ENCODE data around the gene ALDH1A1. TPM values are rescaled to one million over a fixed set of nuclear protein-coding genes. Genes with fewer than 3 reads are reported as not detected.

The ALDH1A1 gene
- total and polyA plus RNA-seq, 9 of the 15 experiments (the other 6 are each of a cell fraction or from before 2014, with no cell fraction given) = 1.8 to 86.3 (median 24.4) TPM

GRCh38 chr9:72911247-72911775 lies 41.5 kb downstream of the ALDH1A1 start:
- no peak overlapping the region for H3K4me2 ChIP-seq (ENCODE audit: insufficient read depth, low read length)
- no peaks in the 10 kb centered on the region for H3K27me3 ChIP-seq (ENCODE audit: control insufficient read depth in 2 of 2, insufficient read depth in 2 of 2, low read length in 2 of 2)
- intact Hi-C loops (cut with micrococcal nuclease) (no loop called here), in situ Hi-C loops (cut with MboI) (no loop called here)
- no peak overlapping the region for H3K27ac ChIP-seq (ENCODE audit: extremely low read depth, low read depth, low read length)
- no peaks in the 10 kb centered on the region for H4K20me1 ChIP-seq (replicated peaks; ENCODE audit: control insufficient read depth, insufficient read depth, low read length)
- ATAC-seq = no peak
- POLR2A ChIA-PET = no interaction called here
- H2AFZ ChIP-seq (ENCODE audit: low read depth, low read length) = no peak overlapping the region
- WGBS (ENCODE audit: insufficient coverage, low coverage, missing lambda C conversion rate) = 69% methylated on average over 2 of the region's 2 CpGs
- no peak for DNase-seq (ENCODE audit: extremely low read depth in 1 of 4, low spot score in 3 of 4)
- no peak for FAIRE-seq
- H3K9me3 ChIP-seq (replicated peaks; ENCODE audit: control insufficient read depth, insufficient read depth, low read depth, low read length) = no peaks in the 10 kb centered on the region
- H3K4me3 ChIP-seq = no peak overlapping the region
- no peak overlapping the region for H3K9ac ChIP-seq (ENCODE audit: insufficient read depth in 1 of 2, low read depth in 2 of 2, low read length in 2 of 2)
- H3K4me1 ChIP-seq (replicated peaks in 1 of 2; ENCODE audit: control insufficient read depth in 2 of 2, insufficient read depth in 2 of 2, low read length in 2 of 2) = no peaks in the 10 kb centered on the region; a peak in 1 of 5 replicates
- no TSS peak for BruUV-seq (replicated peaks)
- CTCF ChIA-PET (ENCODE audit: low intra/inter-chr PET ratio) = no interaction called here
- no peaks in the 10 kb centered on the region for H3K79me2 ChIP-seq (ENCODE audit: control insufficient read depth, insufficient read depth, low read length)
- H3K9me1 ChIP-seq (ENCODE audit: control insufficient read depth, insufficient read depth, low read length) = no peaks in the 10 kb centered on the region
- no peaks in the 10 kb centered on the region for H3K36me3 ChIP-seq (ENCODE audit: control insufficient read depth, insufficient read depth, low read length)
- TF ChIP-seq ZNF431 (CRISPR knock-in tag; IDR thresholded peaks at IDR 0.05) (no peak), THAP12 (CRISPR knock-in tag; IDR thresholded peaks at IDR 0.05) (no peak), PHF8 (IDR thresholded peaks at IDR 0.05; ENCODE audit: borderline replicate concordance, low read length) (no peak), TBL1XR1 (IDR thresholded peaks at IDR 0.05; ENCODE audit: low read length in 2 of 2) (no peak), FOXK1 (CRISPR knock-in tag; IDR thresholded peaks at IDR 0.05; ENCODE audit: borderline replicate concordance) (no peak), NFYB (IDR thresholded peaks at IDR 0.05; ENCODE audit: extremely low read depth, insufficient read length) (no peak), COPS2 (conservative IDR thresholded peaks at IDR 0.05) (no peak), ESRRB (CRISPR knock-in tag; IDR thresholded peaks at IDR 0.05; ENCODE audit: borderline replicate concordance) (no peak), NFIC (IDR thresholded peaks at IDR 0.05) (no peak), ZC3H4 (CRISPR knock-in tag; IDR thresholded peaks at IDR 0.05; ENCODE audit: borderline replicate concordance) (no peak)
- TF ChIP-seq, protein P1, sequence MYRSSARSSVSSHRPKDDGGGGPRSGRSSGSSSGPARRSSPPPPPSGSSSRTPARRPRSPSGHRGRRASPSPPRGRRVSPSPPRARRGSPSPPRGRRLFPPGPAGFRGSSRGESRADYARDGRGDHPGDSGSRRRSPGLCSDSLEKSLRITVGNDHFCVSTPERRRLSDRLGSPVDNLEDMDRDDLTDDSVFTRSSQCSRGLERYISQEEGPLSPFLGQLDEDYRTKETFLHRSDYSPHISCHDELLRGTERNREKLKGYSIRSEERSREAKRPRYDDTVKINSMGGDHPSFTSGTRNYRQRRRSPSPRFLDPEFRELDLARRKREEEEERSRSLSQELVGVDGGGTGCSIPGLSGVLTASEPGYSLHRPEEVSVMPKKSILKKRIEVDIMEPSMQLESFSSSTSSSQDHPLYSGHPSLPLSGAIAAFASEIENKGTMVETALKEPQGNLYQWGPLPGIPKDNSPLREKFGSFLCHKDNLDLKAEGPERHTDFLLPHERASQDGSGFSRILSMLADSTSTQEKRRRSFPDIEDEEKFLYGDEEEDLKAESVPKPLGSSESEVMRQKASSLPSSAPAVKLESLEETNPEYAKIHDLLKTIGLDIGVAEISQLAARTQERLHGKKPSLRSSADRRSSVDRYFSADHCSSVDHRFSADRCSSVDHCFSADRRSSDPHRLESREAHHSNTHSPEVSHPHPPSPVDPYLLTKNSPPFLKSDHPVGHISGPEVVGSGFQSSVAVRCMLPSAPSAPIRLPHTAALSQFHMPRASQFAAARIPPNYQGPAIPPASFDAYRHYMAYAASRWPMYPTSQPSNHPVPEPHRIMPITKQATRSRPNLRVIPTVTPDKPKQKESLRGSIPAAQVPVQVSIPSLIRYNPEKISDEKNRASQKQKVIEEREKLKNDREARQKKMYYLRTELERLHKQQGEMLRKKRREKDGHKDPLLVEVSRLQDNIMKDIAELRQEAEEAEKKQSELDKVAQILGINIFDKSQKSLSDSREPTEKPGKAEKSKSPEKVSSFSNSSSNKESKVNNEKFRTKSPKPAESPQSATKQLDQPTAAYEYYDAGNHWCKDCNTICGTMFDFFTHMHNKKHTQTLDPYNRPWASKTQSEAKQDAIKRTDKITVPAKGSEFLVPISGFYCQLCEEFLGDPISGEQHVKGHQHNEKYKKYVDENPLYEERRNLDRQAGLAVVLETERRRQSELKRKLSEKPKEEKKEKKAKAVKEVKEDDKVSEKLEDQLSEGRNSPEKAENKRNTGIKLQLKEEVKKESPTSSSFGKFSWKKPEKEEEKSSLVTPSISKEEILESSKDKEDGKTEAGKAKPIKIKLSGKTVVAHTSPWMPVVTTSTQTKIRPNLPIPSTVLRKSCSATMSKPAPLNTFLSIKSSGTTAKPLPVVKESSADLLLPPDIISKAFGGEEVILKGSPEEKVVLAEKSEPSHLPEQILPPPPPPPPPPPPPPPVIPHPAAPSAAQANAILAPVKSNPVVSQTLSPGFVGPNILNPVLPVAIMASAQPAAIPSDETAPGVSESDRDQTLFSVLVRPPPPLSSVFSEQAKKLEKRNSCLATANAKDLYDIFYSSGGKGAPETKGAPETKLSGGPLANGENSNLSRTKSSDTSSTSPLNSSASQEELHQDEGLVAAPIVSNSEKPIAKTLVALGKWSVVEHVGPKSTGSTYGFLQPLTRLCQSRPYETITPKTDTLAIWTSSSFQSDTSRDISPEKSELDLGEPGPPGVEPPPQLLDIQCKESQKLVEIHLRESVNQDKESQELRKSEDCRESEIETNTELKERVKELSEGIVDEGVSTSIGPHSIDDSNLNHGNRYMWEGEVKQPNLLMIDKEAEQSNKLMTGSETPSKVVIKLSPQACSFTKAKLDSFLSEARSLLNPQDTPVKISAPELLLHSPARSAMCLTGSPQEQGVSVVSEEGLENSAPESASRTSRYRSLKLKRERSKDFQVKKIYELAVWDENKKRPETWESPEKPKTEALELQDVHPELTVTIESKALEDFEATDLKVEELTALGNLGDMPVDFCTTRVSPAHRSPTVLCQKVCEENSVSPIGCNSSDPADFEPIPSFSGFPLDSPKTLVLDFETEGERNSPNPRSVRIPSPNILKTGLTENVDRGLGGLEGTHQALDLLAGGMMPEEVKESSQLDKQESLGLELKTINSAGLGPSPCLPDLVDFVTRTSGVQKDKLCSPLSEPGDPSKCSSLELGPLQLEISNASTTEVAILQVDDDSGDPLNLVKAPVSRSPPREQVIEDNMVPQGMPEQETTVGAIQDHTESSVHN (IDR thresholded peaks at IDR 0.05; ENCODE audit: borderline replicate concordance in 1 of 2, low read depth in 1 of 2) = no peak
